K562 (cell line): ENCODE measurements around the gene POLA1. TPM values are rescaled to one million over a fixed set of nuclear protein-coding genes. Genes with fewer than 3 reads are reported as not detected.

Source experiments
- ATAC-seq: fragments of 200-7000 bp; cut with Tn5 transposase; 3 replicates; pipeline ENCODE4 v1.9.1; 2020; ENCODE audit warnings: moderate library complexity
- BruUV-seq: library from RNA; stranded (reverse); fragments of 400-500 nt; replicated peaks from 2 replicates; lab custom pipeline; 2021; lab: Mats Ljungman, UMichigan
- CTCF ChIA-PET: fragments of 300-600 bp; formaldehyde crosslinking; extraction: SDS; loops from one replicate; lab custom pipeline; 2021; ENCODE audit warnings: low intra/inter-chr PET ratio; lab: Yijun Ruan, JAX
- POLR2A ChIA-PET: fragments of 300-600, 350-650 bp; sonication (Branson Sonifier 250); formaldehyde crosslinking; extraction: SDS; loops from one replicate; lab custom pipeline; 2021; ENCODE audit warnings: antibody characterized with exemption, inconsistent platforms; lab: Yijun Ruan, JAX
- DNase-seq, 4 experiments: peaks; one replicate each; pipeline versions ENCODE4 v3.0.0 to v3.0.0-alpha.2; 2011 to 2018; ENCODE audit warnings: low spot score in 3 of 4, mixed read lengths in 3 of 4; ENCODE audit errors: extremely low read depth in 1 of 4
- FAIRE-seq: peaks from 2 replicates; lab custom pipeline; 2011; peaks lifted over from hg19 to GRCh38; lab: Jason Lieb, UNC
- H2AFZ ChIP-seq: 2 replicates; pipeline ENCODE4 v1.6.0; 2011; ENCODE audit warnings: low read depth, low read length, control low read depth, inconsistent platforms
- H3K27ac ChIP-seq: fragments of 200-600 bp; 3 replicates; pipeline ENCODE4 v1.8.0; 2011; ENCODE audit warnings: low read depth, mild to moderate bottlenecking, control low read depth, inconsistent platforms, low read length, moderate library complexity, mixed read lengths; ENCODE audit errors: extremely low read depth
- H3K27me3 ChIP-seq, 2 experiments: fragments of 300-600 bp in 1 of 2; 2 replicates in 1 of 2; 3 replicates in 1 of 2; pipeline versions ENCODE4 v1.6.0 to v1.8.0; 2011; ENCODE audit warnings: inconsistent platforms in 2 of 2, low read length in 2 of 2, mild to moderate bottlenecking in 1 of 2, mixed read lengths in 1 of 2, moderate library complexity in 1 of 2; ENCODE audit not compliant: control insufficient read depth in 2 of 2, insufficient read depth in 2 of 2
- H3K36me3 ChIP-seq: fragments of 300-600 bp; 3 replicates; pipeline ENCODE4 v1.8.0; 2011; ENCODE audit warnings: mild to moderate bottlenecking, low read length, inconsistent platforms; ENCODE audit not compliant: control insufficient read depth, insufficient read depth
- H3K4me1 ChIP-seq, 2 experiments: fragments of 200-600 bp in 1 of 2; replicated peaks in 1 of 2; 2 replicates in 1 of 2; 3 replicates in 1 of 2; pipeline versions ENCODE4 v1.5.1 to v1.8.0; 2011; ENCODE audit warnings: inconsistent platforms in 2 of 2, low read length in 2 of 2, mild to moderate bottlenecking in 1 of 2, mixed read lengths in 1 of 2, moderate library complexity in 1 of 2; ENCODE audit not compliant: control insufficient read depth in 2 of 2, insufficient read depth in 2 of 2
- H3K4me2 ChIP-seq: 2 replicates; pipeline ENCODE4 v1.6.1; 2011; ENCODE audit warnings: low read length, control low read depth, inconsistent platforms, mixed read lengths; ENCODE audit not compliant: insufficient read depth
- H3K4me3 ChIP-seq: fragments of 200-600 bp; sonication (generic), shearing (Covaris generic); 2 replicates; pipeline ENCODE4 v1.5.1; 2016; ENCODE audit warnings: control low read depth, inconsistent platforms
- H3K79me2 ChIP-seq: fragments of 200-600 bp; 3 replicates; pipeline ENCODE4 v1.8.0; 2011; ENCODE audit warnings: low read length, inconsistent platforms; ENCODE audit not compliant: control insufficient read depth, insufficient read depth
- H3K9ac ChIP-seq, 2 experiments: 2 replicates each; pipeline versions ENCODE4 v1.6.0 to v1.6.1; 2011; ENCODE audit warnings: low read depth in 2 of 2, low read length in 2 of 2, control low read depth in 1 of 2, inconsistent platforms in 1 of 2, mild to moderate bottlenecking in 1 of 2, mixed read lengths in 1 of 2; ENCODE audit not compliant: insufficient read depth in 1 of 2
- H3K9me1 ChIP-seq: one replicate; pipeline ENCODE4 v1.6.0; 2011; ENCODE audit warnings: inconsistent platforms, mild to moderate bottlenecking, low read length, moderate library complexity; ENCODE audit not compliant: control insufficient read depth, insufficient read depth
- H3K9me3 ChIP-seq: replicated peaks from 2 replicates; pipeline ENCODE4 v1.5.1; 2011; ENCODE audit warnings: low read depth, low read length, inconsistent platforms; ENCODE audit not compliant: control insufficient read depth, insufficient read depth
- H4K20me1 ChIP-seq: replicated peaks from 2 replicates; pipeline ENCODE4 v1.6.1; 2011; ENCODE audit warnings: low read length, inconsistent platforms, mixed read lengths; ENCODE audit not compliant: control insufficient read depth, insufficient read depth
- ETV6 ChIP-seq, 3 experiments: fragments of 150-350 bp in 1 of 3; sonication (generic) in 1 of 3; formaldehyde crosslinking in 1 of 3; IDR thresholded peaks; 2 replicates each; pipeline versions ENCODE4 v1.6.1 to v1.8.0; 2014 to 2022; ENCODE audit warnings: borderline replicate concordance in 2 of 3, low read depth in 2 of 3, antibody characterized with exemption in 1 of 3, low read length in 1 of 3, mild to moderate bottlenecking in 1 of 3, missing genetic modification reagents in 1 of 3
- HMG20B ChIP-seq: fragments of 250-450 bp; sonication (Bioruptor Pico); IDR thresholded peaks from 2 replicates; pipeline ENCODE4 v1.5.0; 2021; ENCODE audit warnings: mild to moderate bottlenecking
- KDM5B ChIP-seq: fragments of 200-600 bp; sonication (generic); IDR thresholded peaks from 2 replicates; pipeline ENCODE4 v1.6.1; 2012; ENCODE audit warnings: low read depth, mild to moderate bottlenecking, moderate library complexity, low read length, control low read depth, inconsistent platforms; ENCODE audit not compliant: insufficient replicate concordance
- PCBP2 ChIP-seq: fragments of 200-400 bp; formaldehyde crosslinking; IDR thresholded peaks from 2 replicates; pipeline ENCODE4 v1.6.1; 2018; ENCODE audit warnings: low read length, low read depth, mild to moderate bottlenecking, moderate library complexity; ENCODE audit not compliant: poor library complexity, severe bottlenecking
- RBM39 ChIP-seq: fragments of 200-400 bp; formaldehyde crosslinking; optimal IDR thresholded peaks from 2 replicates; pipeline ENCODE3; 2018; ENCODE audit warnings: low read depth, low read length
- TCF7 ChIP-seq: sonication (generic); IDR thresholded peaks from 2 replicates; pipeline ENCODE4 v1.6.1; 2016; ENCODE audit warnings: antibody characterized with exemption, borderline replicate concordance
- TEAD4 ChIP-seq, 2 experiments: sonication (generic) in 1 of 2; formaldehyde crosslinking in 1 of 2; IDR thresholded peaks; 2 replicates each; pipeline versions ENCODE4 v1.6.1 to v1.8.0; 2012 to 2022; ENCODE audit warnings: borderline replicate concordance in 1 of 2, inconsistent platforms in 1 of 2, low read length in 1 of 2, mild to moderate bottlenecking in 1 of 2, missing genetic modification reagents in 1 of 2
- ZBTB1 ChIP-seq: sonication (generic); formaldehyde crosslinking; IDR thresholded peaks from 2 replicates; pipeline ENCODE4 v1.8.1; 2023; ENCODE audit warnings: missing genetic modification reagents, low read depth, mild to moderate bottlenecking, borderline replicate concordance
- ZNF695 ChIP-seq: fragments of 450-650 bp; formaldehyde crosslinking; IDR thresholded peaks from 2 replicates; pipeline ENCODE4 v1.4.0; 2020; ENCODE audit warnings: mild to moderate bottlenecking, moderate library complexity
- WGBS: fragments of 100-300 bp; shearing (Covaris generic); methylation state at CpG from one replicate; pipeline ENCODE4 v1.1.6; 2016; ENCODE audit warnings: low coverage, mixed read lengths; ENCODE audit not compliant: insufficient coverage; ENCODE audit errors: missing lambda C conversion rate; 5-methylcytosine and 5-hydroxymethylcytosine counted together
- in situ Hi-C: fragments of 300-500 bp; cut with MboI; formaldehyde crosslinking; loops from 4 replicates; pipeline ENCODE4 v1.15.0; 2018; ENCODE audit warnings: inconsistent platforms, mixed read lengths
- intact Hi-C: fragments of 100-400 bp; cut with micrococcal nuclease; formaldehyde crosslinking; loops from 2 replicates; pipeline ENCODE4 v1.14.2; 2022
- polyA plus RNA-seq, 8 experiments: library from polyadenylated mRNA; depleted of rRNA in 4 of 8; stranded (reverse) in 5 of 8; unstranded in 3 of 8; fragments of >200 nt; fragmentation: Nextera tagmentation in 2 of 8; fragmentation: Illumina TruSeq in 1 of 8; extraction: Ambion mirVana in 2 of 8; extraction: Trizol in 1 of 8; gene quantifications; 2 replicates each; pipeline versions ENCODE4 v1.2.1 to v1.2.3, GENCODE V29; 2011 to 2014; ENCODE audit warnings: inconsistent platforms in 1 of 8, missing spikeins in 1 of 8
- total RNA-seq, 7 experiments: library from RNA; depleted of rRNA in 6 of 7; stranded (reverse); fragments of >200 nt in 6 of 7; fragmentation: Illumina TruSeq in 2 of 7; extraction: Trizol in 2 of 7; gene quantifications; 2 replicates each; pipeline versions ENCODE4 v1.2.1 to v1.2.3, GENCODE V29; 2011 to 2021; ENCODE audit warnings: low replicate concordance in 1 of 7
- TF ChIP-seq, protein P1 (sequence below), 2 experiments: fragments of 450-650 bp; conservative IDR thresholded peaks; 2 replicates each; pipeline ENCODE4 v1.6.1; 2017; ENCODE audit warnings: mild to moderate bottlenecking in 2 of 2, moderate library complexity in 2 of 2
- TF ChIP-seq, protein P2 (sequence below): fragments of 250-450 bp; sonication (Bioruptor Pico); IDR thresholded peaks from 2 replicates; pipeline ENCODE4 v1.4.0; 2020; ENCODE audit warnings: mild to moderate bottlenecking, moderate library complexity, borderline replicate concordance

Gene POLA1
- total and polyA plus RNA-seq, 9 of the 15 experiments (the other 6 are each of a cell fraction or from before 2014, with no cell fraction given), result 8.6 to 48.4 (median 27.4) TPM

DNA sequence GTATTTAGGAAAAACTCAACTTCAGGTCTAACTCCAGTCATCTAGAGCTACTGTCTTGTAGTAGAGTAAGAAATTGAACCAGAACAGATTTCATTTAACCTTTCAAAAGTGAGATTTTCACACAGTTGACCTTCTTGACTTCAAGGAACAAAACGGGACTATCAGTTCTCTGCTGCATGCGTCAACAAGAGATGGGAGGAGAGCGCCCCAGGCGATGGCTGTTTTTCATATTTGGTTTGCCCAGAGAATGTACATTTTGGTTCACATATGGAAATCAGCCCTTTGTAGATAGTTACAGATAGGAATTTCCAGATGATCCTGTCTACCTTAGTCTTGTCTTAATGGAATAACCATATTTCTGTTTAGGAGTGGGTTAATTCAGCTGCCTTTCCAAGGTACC is 158.1 kb downstream of the POLA1 start:
- ChIA-PET CTCF (no interaction called here), POLR2A (no interaction called here)
- Histone ChIP-seq H2AFZ (no peak overlapping the region), H3K9me3 (no peaks in the 10 kb centered on the region), H4K20me1 (no peaks in the 10 kb centered on the region), H3K27ac (no peak overlapping the region), H3K9me1 (no peaks in the 10 kb centered on the region), H3K4me1 (no peaks in the 10 kb centered on the region), H3K27me3 (no peaks in the 10 kb centered on the region), H3K4me3 (no peak overlapping the region), H3K36me3 (peaks cover 60% of the 10 kb centered on the region; the same call in 2 of the 3 replicates), H3K79me2 (no peaks in the 10 kb centered on the region), H3K4me2 (no peak overlapping the region), H3K9ac (no peak overlapping the region)
- ATAC-seq (no peak), FAIRE-seq (no peak), DNase-seq (no peak)
- in situ Hi-C loops (no loop called here), intact Hi-C loops (no loop called here)
- no TSS peak for BruUV-seq
- WGBS, result 90% methylated on average over 4 of the region's 4 CpGs
- TF ChIP-seq ZNF695 (CRISPR knock-in tag) (no peak), TCF7 (no peak), TEAD4 (IDR thresholded peaks at IDR 0.05; ENCODE audit: low read length) (no peak), TEAD4 (CRISPR knock-in tag; IDR thresholded peaks at IDR 0.05; ENCODE audit: borderline replicate concordance) (no peak), HMG20B (CRISPR knock-in tag) (no peak), ZBTB1 (CRISPR knock-in tag) (no peak), KDM5B (no peak), RBM39 (no peak), PCBP2 (no peak), ETV6 (IDR thresholded peaks at IDR 0.05; ENCODE audit: borderline replicate concordance in 1 of 2, low read depth in 2 of 2, low read length in 1 of 2) (no peak), ETV6 (CRISPR knock-in tag; IDR thresholded peaks at IDR 0.05; ENCODE audit: borderline replicate concordance) (no peak)
- TF ChIP-seq, protein P1, sequence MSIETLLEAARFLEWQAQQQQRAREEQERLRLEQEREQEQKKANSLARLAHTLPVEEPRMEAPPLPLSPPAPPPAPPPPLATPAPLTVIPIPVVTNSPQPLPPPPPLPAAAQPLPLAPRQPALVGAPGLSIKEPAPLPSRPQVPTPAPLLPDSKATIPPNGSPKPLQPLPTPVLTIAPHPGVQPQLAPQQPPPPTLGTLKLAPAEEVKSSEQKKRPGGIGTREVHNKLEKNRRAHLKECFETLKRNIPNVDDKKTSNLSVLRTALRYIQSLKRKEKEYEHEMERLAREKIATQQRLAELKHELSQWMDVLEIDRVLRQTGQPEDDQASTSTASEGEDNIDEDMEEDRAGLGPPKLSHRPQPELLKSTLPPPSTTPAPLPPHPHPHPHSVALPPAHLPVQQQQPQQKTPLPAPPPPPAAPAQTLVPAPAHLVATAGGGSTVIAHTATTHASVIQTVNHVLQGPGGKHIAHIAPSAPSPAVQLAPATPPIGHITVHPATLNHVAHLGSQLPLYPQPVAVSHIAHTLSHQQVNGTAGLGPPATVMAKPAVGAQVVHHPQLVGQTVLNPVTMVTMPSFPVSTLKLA (conservative IDR thresholded peaks at IDR 0.05), result no peak
- TF ChIP-seq, protein P2, sequence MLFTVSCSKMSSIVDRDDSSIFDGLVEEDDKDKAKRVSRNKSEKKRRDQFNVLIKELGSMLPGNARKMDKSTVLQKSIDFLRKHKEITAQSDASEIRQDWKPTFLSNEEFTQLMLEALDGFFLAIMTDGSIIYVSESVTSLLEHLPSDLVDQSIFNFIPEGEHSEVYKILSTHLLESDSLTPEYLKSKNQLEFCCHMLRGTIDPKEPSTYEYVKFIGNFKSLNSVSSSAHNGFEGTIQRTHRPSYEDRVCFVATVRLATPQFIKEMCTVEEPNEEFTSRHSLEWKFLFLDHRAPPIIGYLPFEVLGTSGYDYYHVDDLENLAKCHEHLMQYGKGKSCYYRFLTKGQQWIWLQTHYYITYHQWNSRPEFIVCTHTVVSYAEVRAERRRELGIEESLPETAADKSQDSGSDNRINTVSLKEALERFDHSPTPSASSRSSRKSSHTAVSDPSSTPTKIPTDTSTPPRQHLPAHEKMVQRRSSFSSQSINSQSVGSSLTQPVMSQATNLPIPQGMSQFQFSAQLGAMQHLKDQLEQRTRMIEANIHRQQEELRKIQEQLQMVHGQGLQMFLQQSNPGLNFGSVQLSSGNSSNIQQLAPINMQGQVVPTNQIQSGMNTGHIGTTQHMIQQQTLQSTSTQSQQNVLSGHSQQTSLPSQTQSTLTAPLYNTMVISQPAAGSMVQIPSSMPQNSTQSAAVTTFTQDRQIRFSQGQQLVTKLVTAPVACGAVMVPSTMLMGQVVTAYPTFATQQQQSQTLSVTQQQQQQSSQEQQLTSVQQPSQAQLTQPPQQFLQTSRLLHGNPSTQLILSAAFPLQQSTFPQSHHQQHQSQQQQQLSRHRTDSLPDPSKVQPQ (CRISPR knock-in tag), result no peak
